Epidermal melanocyte (primary cell): ENCODE data around the gene ABCC2.
"Not testable (repeated sequence)": the region's sequence is repeated elsewhere in the genome, so short reads cannot be mapped to it uniquely, and the experiment has no call there.

Source experiments
- DNase-seq: peaks from one replicate; pipeline ENCODE4 v3.0.0; 2011; ENCODE audit warnings: low spot score; ENCODE audit not compliant: insufficient read length

Gene ABCC2

GRCh38 chr10:99782447-99783286 is at the start of gene ABCC2:
ABCC2 (plus strand) TSS chr10:99782640; CDS start chr10:99782845, 205 bp downstream.
- peak; percentile 24 for DNase-seq

DNA sequence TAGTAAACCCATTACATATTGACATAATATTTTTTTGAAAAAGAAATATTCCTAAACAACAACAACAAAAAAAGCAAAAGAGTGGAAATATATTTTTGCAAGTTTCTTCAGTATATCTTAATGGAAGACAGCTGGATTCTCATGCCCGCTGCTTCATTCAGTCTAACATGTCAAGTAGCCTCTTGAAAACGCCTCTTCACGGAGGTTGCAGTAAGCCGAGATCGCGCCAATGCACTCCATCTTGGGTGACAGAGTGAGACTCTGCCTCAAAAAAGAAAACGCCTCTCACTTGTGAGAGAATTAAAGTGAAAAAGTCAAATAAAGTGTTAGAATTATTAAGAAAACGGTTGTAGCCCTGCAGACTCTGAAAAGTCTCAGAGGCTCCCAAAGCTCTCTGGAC is 49.1 kb upstream of the ABCC2 start:
- DNase-seq: no peak

DNA sequence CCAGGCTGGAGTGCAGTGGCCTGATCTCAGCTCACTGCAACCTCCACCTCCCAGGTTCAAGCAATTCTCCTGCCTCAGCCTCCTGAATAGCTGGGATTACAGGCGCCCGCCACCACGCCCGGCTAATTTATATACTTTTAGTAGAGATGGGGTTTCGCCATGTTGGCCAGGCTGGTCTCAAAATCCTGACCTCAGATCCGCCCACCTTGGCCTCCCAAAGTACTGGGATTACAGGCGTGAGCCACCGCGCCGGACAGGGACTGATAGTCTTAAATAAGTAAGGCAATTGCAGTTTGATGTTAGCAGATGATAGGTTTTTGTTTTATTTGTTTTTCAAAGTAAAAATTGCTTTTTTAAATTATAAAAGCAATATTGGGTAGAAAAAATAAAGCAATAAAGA is 48.3 kb upstream of the ABCC2 start:
- not testable (repeated sequence) for DNase-seq

DNA sequence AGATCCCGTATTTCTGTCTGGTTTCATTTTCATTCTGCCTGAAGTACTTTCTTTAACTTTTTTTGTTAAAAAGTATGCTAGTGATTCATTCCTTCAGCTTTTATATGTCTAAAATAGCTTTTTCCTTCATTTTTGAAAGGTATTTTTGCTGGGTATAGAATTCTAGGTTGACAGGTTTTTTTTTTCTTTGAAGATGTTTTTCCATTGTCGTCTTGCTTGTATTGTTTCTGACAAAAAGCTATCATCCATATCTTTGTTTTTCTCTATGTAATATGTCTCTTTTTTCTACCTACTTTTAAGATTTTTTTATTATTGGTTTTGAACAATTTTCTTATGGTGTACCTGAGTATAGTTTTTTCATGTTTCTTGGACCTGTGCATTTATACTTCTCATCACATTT is 42.2 kb upstream of the ABCC2 start:
- DNase-seq: no peak

GRCh38 chr10:99740933-99741559 is 41.4 kb upstream of the ABCC2 start:
- DNase-seq: no peak

- no peak for DNase-seq
Observed at GRCh38 chr10:99742254-99742653, 40.2 kb upstream of the ABCC2 start.

GRCh38 chr10:99742701-99743100 is 39.7 kb upstream of the ABCC2 start:
- DNase-seq: no peak

- no peak for DNase-seq
Observed at GRCh38 chr10:99743841-99744240, 38.6 kb upstream of the ABCC2 start.

GRCh38 chr10:99746166-99746565 is 36.3 kb upstream of the ABCC2 start:
- not testable (repeated sequence) for DNase-seq

GRCh38 chr10:99748823-99749451 is 33.5 kb upstream of the ABCC2 start:
- DNase-seq: no peak

DNA sequence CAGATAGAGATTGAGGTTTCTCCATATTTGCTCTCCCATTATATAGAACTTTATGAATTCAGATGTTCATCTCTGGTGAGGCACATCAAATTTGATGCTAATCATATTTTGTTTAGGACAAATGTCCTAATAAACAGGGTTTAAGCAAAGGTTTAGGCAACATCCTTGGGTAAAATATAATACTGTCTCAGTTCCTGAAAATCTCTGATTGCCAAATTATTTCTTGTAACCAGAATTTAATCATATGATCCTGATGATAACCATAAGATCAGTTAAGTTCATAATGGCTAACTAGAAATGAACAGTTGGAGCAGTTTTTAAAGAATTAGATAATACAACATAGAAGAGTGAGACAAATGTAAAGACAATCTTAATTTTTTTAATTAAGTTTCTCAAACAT is 31.8 kb upstream of the ABCC2 start:
- DNase-seq: no peak

DNA sequence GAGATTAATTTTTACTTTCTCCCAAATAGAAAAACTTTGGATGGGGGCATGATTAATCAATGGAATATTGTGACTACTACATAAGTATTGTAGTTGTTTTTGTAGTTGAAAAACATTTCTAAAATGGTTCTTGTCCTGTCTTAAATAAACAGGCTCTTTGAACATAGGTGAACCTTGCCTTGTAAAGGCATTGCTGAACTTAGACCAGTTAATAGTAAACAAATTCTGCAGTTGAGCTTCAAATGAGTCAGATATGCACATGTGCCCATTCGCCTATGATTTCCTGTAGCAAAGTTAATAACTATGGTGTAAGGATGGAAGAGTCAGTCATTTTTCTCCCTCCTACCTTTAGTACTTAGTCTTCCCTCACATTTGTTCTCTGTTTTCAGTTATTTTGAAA is 27.8 kb upstream of the ABCC2 start:
- no peak for DNase-seq

- DNase-seq: no peak
Observed at GRCh38 chr10:99756159-99756558, 26.3 kb upstream of the ABCC2 start.

- no peak for DNase-seq
Observed at GRCh38 chr10:99758211-99758891, 24.1 kb upstream of the ABCC2 start.

- no peak for DNase-seq
Observed at GRCh38 chr10:99760321-99760720, 22.1 kb upstream of the ABCC2 start.

GRCh38 chr10:99761365-99761764 is 21.1 kb upstream of the ABCC2 start:
- no peak for DNase-seq

GRCh38 chr10:99765672-99766301 is 16.7 kb upstream of the ABCC2 start:
- no peak for DNase-seq

DNA sequence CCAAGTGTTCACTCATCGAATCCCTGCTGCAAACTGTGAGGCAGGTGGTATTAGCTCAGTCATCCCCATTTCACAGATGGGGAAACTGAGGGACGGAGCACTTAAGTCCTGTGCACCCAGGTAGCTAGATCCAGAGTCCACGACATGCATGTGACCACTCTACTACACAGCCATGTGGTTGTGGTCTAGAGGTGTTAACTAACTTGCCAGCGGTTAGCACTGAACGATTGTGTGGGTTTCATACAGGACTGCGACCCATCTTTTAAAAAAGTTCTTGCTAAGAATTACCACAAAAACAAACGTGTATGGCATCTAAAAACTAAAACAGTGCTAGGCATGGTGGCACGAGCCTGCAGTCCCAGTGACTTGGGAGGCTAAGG is 16.1 kb upstream of the ABCC2 start:
- no peak for DNase-seq

- DNase-seq: no peak
Observed at GRCh38 chr10:99767901-99768300, 14.5 kb upstream of the ABCC2 start.

DNA sequence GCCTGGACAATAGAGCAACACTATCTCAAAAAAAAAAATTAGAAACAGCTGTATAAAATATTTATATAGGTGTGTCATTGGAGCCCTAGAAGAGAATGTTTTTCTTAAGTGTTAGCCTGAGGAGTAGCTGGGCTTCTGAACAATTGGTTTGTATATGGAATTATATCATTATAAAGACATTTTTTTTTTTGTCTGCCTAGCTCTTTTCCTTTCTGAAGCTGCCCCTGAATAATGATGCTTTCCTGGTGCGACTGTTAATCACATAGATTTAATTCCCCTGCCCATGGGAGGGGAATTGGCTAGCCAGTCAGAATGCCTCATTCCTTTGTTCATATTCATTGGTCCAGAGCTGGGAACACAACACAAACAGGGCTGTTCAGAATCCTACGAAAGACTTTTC is 13.9 kb upstream of the ABCC2 start:
- no peak for DNase-seq

- DNase-seq: no peak
Observed at GRCh38 chr10:99769706-99770105, 12.7 kb upstream of the ABCC2 start.
